IPS DF 6.9 (cell line): ENCODE data around the gene EFEMP1.
"Not testable (repeated sequence)": the region's sequence is repeated elsewhere in the genome, so short reads cannot be mapped to it uniquely, and the experiment has no call there.

Experiments
- DNase-seq: peaks from one replicate; pipeline ENCODE4 v3.0.0-alpha.2; 2013; ENCODE audit warnings: low read depth, low spot score
- H3K27ac ChIP-seq: one replicate; pipeline ENCODE4 v1.5.1; 2013; ENCODE audit warnings: low read length, control low read depth
- H3K27me3 ChIP-seq: 2 replicates; pipeline ENCODE4 v1.6.1; 2013; ENCODE audit warnings: mild to moderate bottlenecking, low read length; ENCODE audit not compliant: control insufficient read depth, insufficient read depth
- H3K36me3 ChIP-seq: 2 replicates; pipeline ENCODE4 v1.6.1; 2013; ENCODE audit warnings: low read length; ENCODE audit not compliant: control insufficient read depth, insufficient read depth
- H3K4me1 ChIP-seq: 2 replicates; pipeline ENCODE4 v1.6.1; 2013; ENCODE audit warnings: low read length; ENCODE audit not compliant: control insufficient read depth, insufficient read depth
- H3K4me3 ChIP-seq: 2 replicates; pipeline ENCODE4 v1.5.1; 2013; ENCODE audit warnings: mild to moderate bottlenecking, low read length
- H3K9me3 ChIP-seq: 2 replicates; pipeline ENCODE4 v1.6.1; 2013; ENCODE audit warnings: low read length, inconsistent platforms; ENCODE audit not compliant: control insufficient read depth, insufficient read depth
- WGBS: extraction: QIAGEN DNeasy Blood & Tissue Kit; methylation state at CpG from one replicate; pipeline ENCODE4 v1.1.7; 2013; ENCODE audit warnings: mixed read lengths, missing lambda C conversion rate; ENCODE audit not compliant: insufficient read length, insufficient coverage; 5-methylcytosine and 5-hydroxymethylcytosine counted together

The EFEMP1 gene

GRCh38 chr2:55838117-55838516 is 85.5 kb downstream of the EFEMP1 start:
- H3K4me3 ChIP-seq, H3K27me3 ChIP-seq, DNase-seq, H3K4me1 ChIP-seq, H3K27ac ChIP-seq, H3K9me3 ChIP-seq, H3K36me3 ChIP-seq: not testable (repeated sequence)
- WGBS: no CpG with 5 or more reads among the region's 1 CpG

DNA sequence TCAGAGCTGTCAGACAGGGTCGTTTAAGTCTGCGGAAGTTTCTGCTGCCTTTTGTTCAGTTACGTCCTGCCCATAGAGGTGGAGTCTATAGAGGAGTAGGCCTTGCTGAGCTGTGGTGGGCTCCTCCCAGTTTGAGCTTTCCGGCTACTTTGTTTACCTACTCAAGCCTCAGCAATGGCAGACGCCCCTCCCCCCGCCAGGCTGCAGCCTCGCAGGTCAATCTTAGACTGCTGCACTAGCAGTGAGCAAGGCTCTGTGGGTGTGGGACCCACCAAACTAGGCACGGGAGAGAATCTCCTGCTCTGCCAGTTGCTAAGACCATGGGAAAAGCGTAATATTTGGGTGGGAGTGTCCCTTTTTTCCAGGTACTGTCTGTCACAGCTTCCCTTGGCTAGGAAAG is 86.5 kb downstream of the EFEMP1 start:
- no CpG with 5 or more reads among the region's 9 CpGs for WGBS
- H3K36me3 ChIP-seq: no peaks in the 10 kb centered on the region
- H3K27ac ChIP-seq: no peak overlapping the region
- no peak overlapping the region for H3K4me3 ChIP-seq
- H3K9me3 ChIP-seq: no peaks in the 10 kb centered on the region
- H3K4me1 ChIP-seq: peaks cover 7% of the 10 kb centered on the region; the same call in 1 of the 2 replicates
- no peaks in the 10 kb centered on the region for H3K27me3 ChIP-seq
- DNase-seq: peak; percentile 41

DNA sequence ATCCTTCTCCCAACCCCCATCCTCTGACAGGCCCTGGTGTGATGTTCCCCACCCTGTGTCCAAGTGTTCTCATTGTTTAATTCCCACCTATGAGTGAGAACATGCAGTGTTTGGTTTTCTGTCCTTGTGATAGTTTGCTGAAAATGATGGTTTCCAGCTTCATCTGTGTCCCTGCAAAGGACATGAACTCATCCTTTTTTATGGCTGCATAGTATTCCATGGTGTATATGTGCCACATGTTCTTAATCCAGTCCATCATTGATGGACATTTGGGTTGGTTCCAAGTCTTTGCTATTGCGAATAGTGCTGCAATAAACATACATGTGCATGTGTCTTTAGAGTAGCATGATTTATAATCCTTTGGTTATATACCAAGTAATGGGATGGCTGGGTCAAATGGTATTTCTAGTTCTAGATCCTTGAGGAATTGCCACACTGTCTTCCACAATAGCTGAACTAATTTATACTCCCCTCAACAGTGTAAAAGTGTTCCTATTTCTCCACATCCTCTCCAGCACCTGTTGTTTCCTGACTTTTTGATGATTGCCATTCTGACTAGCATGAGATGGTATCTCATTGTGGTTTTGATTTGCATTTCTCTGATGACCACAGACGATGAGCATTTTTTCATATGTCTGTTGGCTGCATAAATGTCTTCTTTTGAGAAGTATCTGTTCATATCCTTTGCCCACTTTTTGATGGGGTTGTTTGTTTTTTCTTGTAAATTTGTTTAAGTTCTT is 91.7 kb downstream of the EFEMP1 start:
- H3K4me1 ChIP-seq, H3K9me3 ChIP-seq, DNase-seq, H3K36me3 ChIP-seq, H3K4me3 ChIP-seq, H3K27ac ChIP-seq, H3K27me3 ChIP-seq: not testable (repeated sequence)
- no CpG with 5 or more reads among the region's 2 CpGs for WGBS

DNA sequence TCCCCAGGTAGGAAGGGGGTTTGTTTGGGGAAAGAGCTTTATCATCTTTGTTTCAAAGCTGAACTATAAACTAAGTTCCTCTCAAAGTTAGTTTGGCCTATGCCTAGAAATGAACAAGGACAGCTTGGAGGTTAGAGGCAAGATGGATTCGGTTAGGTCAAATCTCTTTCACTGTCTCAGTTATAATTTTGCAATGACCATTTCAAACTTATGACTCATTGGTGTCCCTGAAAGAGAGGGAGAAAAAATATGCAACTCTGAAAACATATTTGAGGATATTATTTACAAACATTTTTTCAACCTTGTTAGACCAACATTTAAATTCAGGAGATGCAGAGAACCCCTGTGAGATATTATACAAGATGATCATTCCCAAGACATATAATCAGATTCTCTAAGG is 95.7 kb downstream of the EFEMP1 start:
- Histone ChIP-seq H3K27me3 (no peaks in the 10 kb centered on the region; the same call in 1 of the 2 replicates), H3K27ac (no peak overlapping the region), H3K36me3 (no peaks in the 10 kb centered on the region), H3K4me1 (no peaks in the 10 kb centered on the region), H3K4me3 (no peak overlapping the region), H3K9me3 (no peaks in the 10 kb centered on the region)
- DNase-seq: no peak
- no CpG with 5 or more reads among the region's 1 CpG for WGBS

DNA sequence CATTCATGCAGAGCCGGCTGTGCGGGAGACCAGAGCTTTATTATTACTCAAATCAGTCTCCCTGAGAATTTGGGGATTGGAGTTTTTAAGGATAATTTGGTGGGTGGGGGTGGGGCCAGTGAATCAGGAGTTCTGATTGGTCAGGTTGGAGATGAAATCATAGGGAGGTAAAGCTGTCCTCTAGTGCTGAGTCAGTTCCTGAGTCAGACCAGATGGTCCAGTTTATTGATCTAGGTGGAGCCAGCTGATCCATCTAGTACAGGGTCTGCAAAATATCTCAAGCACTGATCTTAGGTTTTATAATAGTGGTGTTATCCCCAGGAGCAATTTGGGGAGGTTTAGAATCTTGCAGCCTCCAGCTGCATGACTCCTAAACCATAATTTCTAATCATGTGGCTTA is 96.2 kb downstream of the EFEMP1 start:
- DNase-seq, H3K27ac ChIP-seq, H3K4me3 ChIP-seq, H3K27me3 ChIP-seq, H3K4me1 ChIP-seq, H3K9me3 ChIP-seq, H3K36me3 ChIP-seq: not testable (repeated sequence)
- no CpG with 5 or more reads among the region's 2 CpGs for WGBS

- Histone ChIP-seq H3K27ac (no peak overlapping the region), H3K27me3 (no peaks in the 10 kb centered on the region; the same call in 1 of the 2 replicates)
- WGBS: no CpG with 5 or more reads among the region's 6 CpGs
Observed at GRCh38 chr2:55826246-55826645, 97.3 kb downstream of the EFEMP1 start.

GRCh38 chr2:55824551-55825096 is 99.0 kb downstream of the EFEMP1 start:
- Histone ChIP-seq H3K4me1 (no peaks in the 10 kb centered on the region), H3K27ac (no peak overlapping the region)

More at GRCh38 chr2:55826246-55826645, 97.3 kb downstream of the EFEMP1 start:
- no peaks in the 10 kb centered on the region for H3K36me3 ChIP-seq
- no peaks in the 10 kb centered on the region for H3K9me3 ChIP-seq
- no peak overlapping the region for H3K4me3 ChIP-seq
- H3K4me1 ChIP-seq: no peaks in the 10 kb centered on the region
- DNase-seq: no peak

More at GRCh38 chr2:55824551-55825096, 99.0 kb downstream of the EFEMP1 start:
- no peaks in the 10 kb centered on the region for H3K9me3 ChIP-seq
- H3K36me3 ChIP-seq: no peaks in the 10 kb centered on the region
- H3K4me3 ChIP-seq: no peak overlapping the region
- WGBS: no CpG with 5 or more reads among the region's 14 CpGs
- DNase-seq: no peak
- H3K27me3 ChIP-seq: no peaks in the 10 kb centered on the region; the same call in 1 of the 2 replicates
